Measurements from ENCODE around the gene SPOCK3.
"Not testable (repeated sequence)": the region's sequence is repeated elsewhere in the genome, so short reads cannot be mapped to it uniquely, and the experiment has no call there.

Gene SPOCK3

GRCh38 chr4:167035390-167035789, 198.9 kb downstream of the SPOCK3 start:
- no peak for DNase-seq (ENCODE audit: low read depth)

- DNase-seq (ENCODE audit: low read depth): no peak
Observed at GRCh38 chr4:167034983-167035382, 199.3 kb downstream of the SPOCK3 start.

GRCh38 chr4:167032871-167033270, 201.4 kb downstream of the SPOCK3 start:
- DNase-seq (ENCODE audit: low read depth): no peak

- DNase-seq (ENCODE audit: low read depth): no peak
Observed at GRCh38 chr4:167031534-167032156, 202.6 kb downstream of the SPOCK3 start.

- no peak for DNase-seq (ENCODE audit: low read depth)
Observed at GRCh38 chr4:167028976-167029375, 205.3 kb downstream of the SPOCK3 start.

GRCh38 chr4:167025670-167026069, 208.6 kb downstream of the SPOCK3 start:
- DNase-seq (ENCODE audit: low read depth): no peak

GRCh38 chr4:167023364-167023925, 210.8 kb downstream of the SPOCK3 start:
- no peak for DNase-seq (ENCODE audit: low read depth)

- no peak for DNase-seq (ENCODE audit: low read depth)
Observed at GRCh38 chr4:167021545-167022155, 212.6 kb downstream of the SPOCK3 start.

- no peak for DNase-seq (ENCODE audit: low read depth)
Observed at GRCh38 chr4:167020410-167020809, 213.9 kb downstream of the SPOCK3 start.

GRCh38 chr4:167014944-167015343, 219.3 kb downstream of the SPOCK3 start:
- DNase-seq (ENCODE audit: low read depth): no peak

GRCh38 chr4:167003326-167003725, 231.0 kb downstream of the SPOCK3 start:
- no peak for DNase-seq (ENCODE audit: low read depth)

GRCh38 chr4:167000141-167000852, 234.0 kb downstream of the SPOCK3 start:
- no peak for DNase-seq (ENCODE audit: low read depth)

- no peak for DNase-seq (ENCODE audit: low read depth)
Observed at GRCh38 chr4:166996216-166996615, 238.1 kb downstream of the SPOCK3 start.

- DNase-seq (ENCODE audit: low read depth): no peak
Observed at GRCh38 chr4:166994686-166995085, 239.6 kb downstream of the SPOCK3 start.

- DNase-seq (ENCODE audit: low read depth): no peak
Observed at GRCh38 chr4:166991006-166991561, 243.2 kb downstream of the SPOCK3 start.

- no peak for DNase-seq (ENCODE audit: low read depth)
Observed at GRCh38 chr4:166989886-166990285, 244.4 kb downstream of the SPOCK3 start.

- no peak for DNase-seq (ENCODE audit: low read depth)
Observed at GRCh38 chr4:166987026-166987425, 247.3 kb downstream of the SPOCK3 start.

GRCh38 chr4:166981847-166982246, 252.4 kb downstream of the SPOCK3 start:
- no peak for DNase-seq (ENCODE audit: low read depth)

GRCh38 chr4:166980419-166980818, 253.9 kb downstream of the SPOCK3 start:
- DNase-seq (ENCODE audit: low read depth): no peak

- DNase-seq (ENCODE audit: low read depth): no peak
Observed at GRCh38 chr4:166977596-166977995, 256.7 kb downstream of the SPOCK3 start.

- DNase-seq (ENCODE audit: low read depth): no peak
Observed at GRCh38 chr4:166972071-166972470, 262.2 kb downstream of the SPOCK3 start.

GRCh38 chr4:166968219-166968618, 266.1 kb downstream of the SPOCK3 start:
- not testable (repeated sequence) for DNase-seq (ENCODE audit: low read depth)

GRCh38 chr4:166965562-166965961, 268.7 kb downstream of the SPOCK3 start:
- no peak for DNase-seq (ENCODE audit: low read depth)
